ENCODE measurements around the gene HPGDS.

HPGDS gene

GRCh38 chr4:94350095-94350494 lies 7.5 kb upstream of the HPGDS start:
- no peaks in the 10 kb centered on the region for H3K27me3 ChIP-seq (ENCODE audit: insufficient read depth, low read length)
- H3K79me2 ChIP-seq (ENCODE audit: insufficient read depth, low read length) = no peaks in the 10 kb centered on the region
- H3K9ac ChIP-seq (ENCODE audit: low read length) = no peak overlapping the region
- H3K27ac ChIP-seq (ENCODE audit: low read depth, low read length, poor library complexity, severe bottlenecking) = no peak overlapping the region
- no peaks in the 10 kb centered on the region for H3K9me2 ChIP-seq (ENCODE audit: low read depth, low read length)
- H3F3A ChIP-seq (ENCODE audit: insufficient read depth, low read length) = no peaks in the 10 kb centered on the region
- H3K9me3 ChIP-seq (ENCODE audit: low read length) = no peaks in the 10 kb centered on the region
- no peaks in the 10 kb centered on the region for H4K20me1 ChIP-seq (ENCODE audit: insufficient read depth, low read length)
- no peak for TF ChIP-seq EZH2 (IDR thresholded peaks at IDR 0.05; ENCODE audit: borderline replicate concordance, low read length)
- TF ChIP-seq CTCF (IDR thresholded peaks at IDR 0.05; ENCODE audit: low read length) = no peak
- H3K4me2 ChIP-seq (ENCODE audit: low read length) = no peak overlapping the region
- no peak overlapping the region for H2AFZ ChIP-seq (ENCODE audit: low read length)
- H3K4me1 ChIP-seq (ENCODE audit: insufficient read depth, low read length, severe bottlenecking) = no peaks in the 10 kb centered on the region
- H3K4me3 ChIP-seq (ENCODE audit: low read depth, low read length, poor library complexity, severe bottlenecking) = no peak overlapping the region
- H3K36me3 ChIP-seq (ENCODE audit: insufficient read depth, low read length) = no peaks in the 10 kb centered on the region

- no peaks in the 10 kb centered on the region for H3K9me3 ChIP-seq (ENCODE audit: low read length)
- H3F3A ChIP-seq (ENCODE audit: insufficient read depth, low read length) = no peaks in the 10 kb centered on the region
- H4K20me1 ChIP-seq (ENCODE audit: insufficient read depth, low read length) = no peaks in the 10 kb centered on the region
- no peaks in the 10 kb centered on the region for H3K4me1 ChIP-seq (ENCODE audit: insufficient read depth, low read length, severe bottlenecking)
- H3K4me2 ChIP-seq (ENCODE audit: low read length) = no peak overlapping the region
- no peaks in the 10 kb centered on the region for H3K36me3 ChIP-seq (ENCODE audit: insufficient read depth, low read length)
- H3K4me3 ChIP-seq (ENCODE audit: low read depth, low read length, poor library complexity, severe bottlenecking) = no peak overlapping the region
- H3K79me2 ChIP-seq (ENCODE audit: insufficient read depth, low read length) = no peaks in the 10 kb centered on the region
- no peaks in the 10 kb centered on the region for H3K9me2 ChIP-seq (ENCODE audit: low read depth, low read length)
- H3K27ac ChIP-seq (ENCODE audit: low read depth, low read length, poor library complexity, severe bottlenecking) = no peak overlapping the region
- no peak for TF ChIP-seq CTCF (IDR thresholded peaks at IDR 0.05; ENCODE audit: low read length)
- TF ChIP-seq EZH2 (IDR thresholded peaks at IDR 0.05; ENCODE audit: borderline replicate concordance, low read length) = no peak
- H3K27me3 ChIP-seq (ENCODE audit: insufficient read depth, low read length) = no peaks in the 10 kb centered on the region
- H3K9ac ChIP-seq (ENCODE audit: low read length) = no peak overlapping the region
- H2AFZ ChIP-seq (ENCODE audit: low read length) = no peak overlapping the region
These were observed 6.6 kb upstream of the HPGDS start for GRCh38 chr4:94349193-94349592.

- Histone ChIP-seq H3K36me3 (ENCODE audit: insufficient read depth, low read length) (no peaks in the 10 kb centered on the region), H3K9ac (ENCODE audit: low read length) (no peak overlapping the region), H3F3A (ENCODE audit: insufficient read depth, low read length) (no peaks in the 10 kb centered on the region), H2AFZ (ENCODE audit: low read length) (no peak overlapping the region), H3K4me1 (ENCODE audit: insufficient read depth, low read length, severe bottlenecking) (no peaks in the 10 kb centered on the region), H3K9me3 (ENCODE audit: low read length) (no peaks in the 10 kb centered on the region), H4K20me1 (ENCODE audit: insufficient read depth, low read length) (no peaks in the 10 kb centered on the region), H3K4me2 (ENCODE audit: low read length) (no peak overlapping the region), H3K27ac (ENCODE audit: low read depth, low read length, poor library complexity, severe bottlenecking) (no peak overlapping the region), H3K79me2 (ENCODE audit: insufficient read depth, low read length) (no peaks in the 10 kb centered on the region), H3K27me3 (ENCODE audit: insufficient read depth, low read length) (no peaks in the 10 kb centered on the region), H3K4me3 (ENCODE audit: low read depth, low read length, poor library complexity, severe bottlenecking) (no peak overlapping the region), H3K9me2 (ENCODE audit: low read depth, low read length) (no peaks in the 10 kb centered on the region)
- TF ChIP-seq CTCF (IDR thresholded peaks at IDR 0.05; ENCODE audit: low read length) = no peak
- no peak for TF ChIP-seq EZH2 (IDR thresholded peaks at IDR 0.05; ENCODE audit: borderline replicate concordance, low read length)
These were observed 6.0 kb upstream of the HPGDS start for GRCh38 chr4:94348666-94349065.
